ENCODE data around the gene NOM1. TPM values are rescaled to one million over a fixed set of nuclear protein-coding genes. Genes with fewer than 3 reads are reported as not detected.

Gene NOM1
- total and polyA plus RNA-seq, 2 donors (not counting 1 experiment from before 2014, with no cell fraction given), result 14.2 to 38.3 TPM

GRCh38 chr7:157005456-157006204 lies 56.1 kb downstream of the NOM1 start:
- ChIA-PET CTCF (no interaction called here), POLR2A (interaction anchor here (0.6 kb wide), 1 partner anchor 38 kb away, joined by 3 read pairs; no protein-coding TSS in a partner anchor)
- Mint-ChIP-seq H3K27ac (no peak overlapping the region), H3K9me3 (ENCODE audit: insufficient read depth) (no peaks in the 10 kb centered on the region), H3K27me3 (peaks cover 49% of the 10 kb centered on the region), H3K4me3 (no peak overlapping the region), H3K4me1 (peaks cover 25% of the 10 kb centered on the region)
- no peak overlapping the region for H3K27ac ChIP-seq (ENCODE audit: low read length in 2 of 2)
- intact Hi-C loops (cut with micrococcal nuclease), result no loop called here
- no peaks in the 10 kb centered on the region for H3K36me3 ChIP-seq (replicated peaks in 1 of 2; ENCODE audit: control extremely low read depth in 1 of 2, control insufficient read depth in 1 of 2, extremely low read depth in 1 of 2, insufficient read depth in 2 of 2, low read length in 1 of 2)
- H3K79me2 ChIP-seq (ENCODE audit: control insufficient read depth, insufficient read depth, low read length), result no peaks in the 10 kb centered on the region
- H3K4me3 ChIP-seq (ENCODE audit: control extremely low read depth in 1 of 5, extremely low read depth in 1 of 5, insufficient read depth in 1 of 5, low read depth in 2 of 5, low read length in 4 of 5), result no peak overlapping the region
- H3K27me3 ChIP-seq (replicated peaks in 1 of 4; ENCODE audit: control extremely low read depth in 1 of 4, control insufficient read depth in 3 of 4, insufficient read depth in 4 of 4, low read length in 3 of 4), result peaks cover 0 to 85% (median 60%) of the 10 kb centered on the region in 4 experiments
- no peaks in the 10 kb centered on the region for H4K20me1 ChIP-seq (ENCODE audit: control insufficient read depth, insufficient read depth, low read length, poor library complexity, severe bottlenecking)
- WGBS (ENCODE audit: insufficient coverage), result 5% methylated on average over 72 of the region's 77 CpGs
- TF ChIP-seq EZH2 (IDR thresholded peaks at IDR 0.05; ENCODE audit: borderline replicate concordance, insufficient read depth, low read depth, low read length, poor library complexity, severe bottlenecking) (no peak), CTCF (IDR thresholded peaks at IDR 0.05) (no peak)
- DNase-seq (peak; percentile 34), ATAC-seq (ENCODE audit: low read depth) (no peak)
- H3K9me3 ChIP-seq (ENCODE audit: control extremely low read depth in 1 of 3, control insufficient read depth in 2 of 3, insufficient read depth in 1 of 3, low read length in 2 of 3), result peaks cover 0 to 52% (median 2%) of the 10 kb centered on the region in 3 donors
- H2AFZ ChIP-seq (ENCODE audit: insufficient read depth, low read depth, low read length, poor library complexity, severe bottlenecking), result no peak overlapping the region
- peaks cover 31 to 46% of the 10 kb centered on the region in 2 donors for H3K4me1 ChIP-seq (ENCODE audit: control insufficient read depth in 2 of 2, insufficient read depth in 2 of 2, low read length in 2 of 2)
- H3K4me2 ChIP-seq (replicated peaks; ENCODE audit: low read depth, low read length, poor library complexity, severe bottlenecking), result peak overlapping the region; percentile 45
- H3K9ac ChIP-seq (ENCODE audit: low read length), result no peak overlapping the region

- no peaks in the 10 kb centered on the region for H4K20me1 ChIP-seq (ENCODE audit: control insufficient read depth, insufficient read depth, low read length, poor library complexity, severe bottlenecking)
- H3K9me3 ChIP-seq (ENCODE audit: control extremely low read depth in 1 of 3, control insufficient read depth in 2 of 3, insufficient read depth in 1 of 3, low read length in 2 of 3), result peaks cover 0 to 51% (median 0%) of the 10 kb centered on the region in 3 donors
- TF ChIP-seq CTCF (IDR thresholded peaks at IDR 0.05), result no peak
- no peak for TF ChIP-seq EZH2 (IDR thresholded peaks at IDR 0.05; ENCODE audit: borderline replicate concordance, insufficient read depth, low read depth, low read length, poor library complexity, severe bottlenecking)
- no peak overlapping the region for H3K4me3 Mint-ChIP-seq
- peaks cover 30 to 46% of the 10 kb centered on the region in 2 donors for H3K4me1 ChIP-seq (ENCODE audit: control insufficient read depth in 2 of 2, insufficient read depth in 2 of 2, low read length in 2 of 2)
- CTCF ChIA-PET, result no interaction called here
- DNase-seq, result peak; percentile 35
- H3K27me3 Mint-ChIP-seq, result peaks cover 43% of the 10 kb centered on the region
- no peak overlapping the region for H3K4me3 ChIP-seq (ENCODE audit: control extremely low read depth in 1 of 5, extremely low read depth in 1 of 5, insufficient read depth in 1 of 5, low read depth in 2 of 5, low read length in 4 of 5)
- H3K27ac Mint-ChIP-seq, result no peak overlapping the region
- H3K4me2 ChIP-seq (replicated peaks; ENCODE audit: low read depth, low read length, poor library complexity, severe bottlenecking), result no peak overlapping the region
- WGBS (ENCODE audit: insufficient coverage), result 6% methylated on average over 39 of the region's 39 CpGs
- peaks cover 0 to 85% (median 56%) of the 10 kb centered on the region in 4 experiments for H3K27me3 ChIP-seq (replicated peaks in 1 of 4; ENCODE audit: control extremely low read depth in 1 of 4, control insufficient read depth in 3 of 4, insufficient read depth in 4 of 4, low read length in 3 of 4)
- no peak for ATAC-seq (ENCODE audit: low read depth)
- intact Hi-C loops (cut with micrococcal nuclease), result no loop called here
- H3K79me2 ChIP-seq (ENCODE audit: control insufficient read depth, insufficient read depth, low read length), result no peaks in the 10 kb centered on the region
- no peak overlapping the region for H3K27ac ChIP-seq (ENCODE audit: low read length in 2 of 2)
- H2AFZ ChIP-seq (ENCODE audit: insufficient read depth, low read depth, low read length, poor library complexity, severe bottlenecking), result no peak overlapping the region
- no peaks in the 10 kb centered on the region for H3K9me3 Mint-ChIP-seq (ENCODE audit: insufficient read depth)
- H3K36me3 ChIP-seq (replicated peaks in 1 of 2; ENCODE audit: control extremely low read depth in 1 of 2, control insufficient read depth in 1 of 2, extremely low read depth in 1 of 2, insufficient read depth in 2 of 2, low read length in 1 of 2), result no peaks in the 10 kb centered on the region
- peaks cover 22% of the 10 kb centered on the region for H3K4me1 Mint-ChIP-seq
- H3K9ac ChIP-seq (ENCODE audit: low read length), result no peak overlapping the region
- POLR2A ChIA-PET, result interaction anchor here (0.6 kb wide), 1 partner anchor 39 kb away, joined by 3 read pairs; no protein-coding TSS in a partner anchor
Observed at GRCh38 chr7:157006205-157006747, 56.8 kb downstream of the NOM1 start.

Measured in B cell (primary cell).